Stimulated activated CD4-positive, alpha-beta T cell treated with anti-CD3 and anti-CD28 coated beads, Interleukin-4, amount 100 ng/mL, for 4 hours (primary cell): ENCODE results near the gene NEURL1.
A peak's percentile ranks its signal among the peaks of the same experiment; 100 is the strongest.

Experiments
- DNase-seq, 2 experiments: peaks; one replicate each; pipeline ENCODE4 v3.0.0-alpha.2; 2020

NEURL1 gene

GRCh38 chr10:103570844-103571655 lies 77.5 kb downstream of the NEURL1 start:
- no peak for DNase-seq

GRCh38 chr10:103571656-103571975 lies 78.1 kb downstream of the NEURL1 start:
- no peak for DNase-seq

DNA sequence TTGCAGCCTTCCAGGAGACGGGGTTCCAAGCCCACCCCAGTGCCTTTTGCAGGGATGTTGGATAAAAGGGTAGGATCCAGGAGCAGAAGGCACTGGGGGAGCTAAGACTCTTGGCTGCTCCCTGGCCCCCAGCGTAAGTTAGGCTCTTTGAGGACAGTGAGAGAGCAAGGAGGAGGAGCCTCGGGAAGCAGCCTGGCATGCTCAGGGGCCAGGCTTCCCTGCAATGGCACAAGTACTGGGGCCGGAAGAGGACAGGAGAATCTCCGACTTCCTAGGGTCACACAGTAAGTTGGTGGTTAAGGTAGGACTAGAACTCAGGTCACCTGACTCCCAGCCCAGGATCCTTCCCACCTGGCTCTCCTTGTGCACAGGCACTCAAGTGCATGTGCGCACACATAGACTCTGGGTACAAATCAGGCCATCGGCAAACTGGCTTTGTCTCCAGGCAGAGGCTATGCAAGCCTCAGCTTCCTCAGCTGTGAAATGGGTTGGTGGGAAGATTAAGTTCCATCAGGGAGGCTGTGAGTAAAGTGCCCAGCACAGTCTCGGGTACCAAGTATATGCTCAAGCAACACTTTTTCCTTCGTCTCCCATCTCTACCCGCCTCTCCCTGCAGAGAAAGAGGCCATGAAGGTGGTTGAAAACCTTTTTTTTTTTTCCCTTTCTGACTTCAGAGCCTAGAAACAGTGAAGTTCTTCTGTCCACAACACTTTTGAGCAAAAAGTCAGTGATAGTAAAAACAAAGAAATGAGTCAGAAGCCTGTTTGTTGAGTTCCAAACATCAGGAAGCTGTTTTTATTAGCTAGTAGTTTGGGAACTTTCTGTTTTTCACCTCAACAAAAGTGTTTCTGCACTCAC lies 79.1 kb downstream of the NEURL1 start:
- DNase-seq = no peak

GRCh38 chr10:103573205-103573487 lies 79.6 kb downstream of the NEURL1 start:
- no peak for DNase-seq

- no peak for DNase-seq
These were observed 80.9 kb downstream of the NEURL1 start for GRCh38 chr10:103574097-103575061.

- DNase-seq = no peak
These were observed 82.0 kb downstream of the NEURL1 start for GRCh38 chr10:103575416-103576075.

GRCh38 chr10:103576076-103576471 lies 82.6 kb downstream of the NEURL1 start:
- DNase-seq = no peak

DNA sequence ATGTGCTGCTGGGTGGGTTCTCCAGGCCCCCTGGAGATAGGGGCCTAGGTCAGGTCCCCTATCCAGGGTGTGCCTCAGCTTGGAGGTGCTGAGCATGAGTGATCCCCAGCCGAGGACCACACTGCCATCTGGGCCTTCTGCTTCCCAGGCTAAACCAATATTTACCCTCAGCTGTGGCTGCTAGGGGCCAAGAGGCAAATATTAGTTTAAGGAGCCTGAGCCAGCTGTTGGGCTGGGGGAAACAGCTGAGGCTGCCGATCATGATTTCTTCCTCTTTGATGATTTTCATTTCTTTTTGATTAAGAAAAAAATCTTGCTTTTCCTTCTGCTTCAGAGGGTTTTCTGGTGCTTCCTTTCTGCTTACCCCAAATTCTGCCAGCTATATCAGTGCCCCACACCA lies 83.4 kb downstream of the NEURL1 start:
- no peak for DNase-seq

DNA sequence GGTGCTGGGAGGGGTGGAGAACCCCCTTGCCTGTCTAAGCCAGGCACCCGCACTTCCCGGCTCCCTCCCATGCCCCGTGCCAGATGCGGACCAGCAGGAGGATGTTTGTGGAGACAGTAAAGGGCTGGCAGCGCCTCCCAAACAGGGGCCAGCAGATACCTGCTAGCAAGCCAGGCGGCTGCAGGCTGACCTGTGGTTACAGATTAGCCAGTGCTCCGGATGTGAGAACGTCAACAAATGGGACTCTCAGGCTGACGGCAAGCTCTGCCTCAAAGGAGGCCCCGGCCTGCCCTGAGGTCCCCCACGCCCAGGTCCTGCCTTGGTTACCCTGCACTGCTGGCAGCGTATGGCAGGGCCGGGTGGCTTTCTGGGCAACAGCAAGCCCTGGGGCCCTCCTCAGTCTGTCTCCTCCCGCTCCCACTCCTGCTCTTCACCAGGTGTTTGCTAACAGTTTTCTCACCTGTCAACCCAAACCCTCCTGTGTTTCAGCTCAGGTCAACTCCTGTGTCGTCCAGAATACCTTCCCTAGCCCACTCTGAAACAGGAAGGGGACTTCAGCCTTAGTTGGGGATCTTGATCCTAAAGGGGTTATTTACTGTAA lies 85.4 kb downstream of the NEURL1 start:
- no peak for DNase-seq

GRCh38 chr10:103580011-103580410 lies 86.5 kb downstream of the NEURL1 start:
- no peak for DNase-seq

- DNase-seq = no peak
These were observed 86.9 kb downstream of the NEURL1 start for GRCh38 chr10:103580430-103580829.

DNA sequence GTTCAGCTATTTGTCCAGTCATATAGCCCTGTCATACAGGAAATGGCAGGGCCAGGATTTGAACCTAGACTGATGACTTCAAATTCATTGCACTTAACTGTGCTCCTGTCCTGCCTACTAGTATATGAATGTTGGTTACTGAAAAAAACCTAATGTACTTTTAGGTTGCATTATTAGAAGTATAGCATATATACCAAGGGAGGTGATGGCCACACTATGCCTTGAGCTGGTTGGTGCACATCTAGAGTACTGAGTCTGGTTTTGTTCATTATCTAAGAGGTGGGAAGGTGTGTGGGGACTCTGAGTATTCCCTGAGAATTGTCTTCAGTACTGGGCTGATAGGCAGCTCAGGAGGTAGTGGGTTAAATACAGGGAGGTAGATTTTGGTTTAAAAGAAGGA lies 88.0 kb downstream of the NEURL1 start:
- DNase-seq = no peak

- no peak for DNase-seq
These were observed 89.0 kb downstream of the NEURL1 start for GRCh38 chr10:103582331-103583123.

DNA sequence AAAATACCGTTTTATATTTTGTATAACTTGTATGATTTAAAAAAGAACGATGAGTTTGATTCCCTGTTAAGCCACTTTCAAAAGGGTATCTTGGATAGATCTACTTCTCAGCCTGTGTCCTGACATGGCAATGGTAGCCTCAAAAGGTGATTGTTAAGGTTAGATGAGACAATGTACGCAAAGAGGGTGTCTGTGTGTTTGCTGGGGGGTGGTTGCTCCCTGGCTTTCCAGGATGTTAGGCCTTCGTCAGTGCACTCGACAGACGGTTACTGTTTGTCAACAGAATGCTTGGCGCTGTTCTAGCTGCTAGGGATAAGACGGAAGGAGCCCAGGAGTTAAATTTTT lies 90.3 kb downstream of the NEURL1 start:
- DNase-seq = no peak

- DNase-seq = peak; percentile 56 to 78
These were observed 90.9 kb downstream of the NEURL1 start for GRCh38 chr10:103584216-103585010.

GRCh38 chr10:103585011-103585405 lies 91.5 kb downstream of the NEURL1 start:
- DNase-seq = no peak

DNA sequence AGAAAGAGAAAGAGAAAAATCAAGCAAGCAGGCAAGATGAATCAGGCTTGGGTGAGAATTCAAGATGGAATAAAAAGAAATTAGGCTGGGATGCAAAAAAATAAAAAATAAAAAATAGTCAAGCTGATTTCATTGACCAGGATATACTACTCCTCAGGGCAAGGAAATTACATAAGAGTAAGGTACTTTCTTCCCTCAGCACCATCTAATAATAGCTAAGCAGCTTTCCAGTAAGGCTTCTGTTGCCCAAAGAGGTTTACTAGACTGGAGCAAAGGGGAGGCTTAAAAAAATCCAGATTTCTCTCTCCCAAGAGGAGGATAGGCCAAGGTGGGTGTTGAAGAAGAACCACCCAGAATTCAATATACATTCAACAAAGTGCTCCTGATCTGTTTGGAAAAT lies 93.6 kb downstream of the NEURL1 start:
- no peak for DNase-seq

DNA sequence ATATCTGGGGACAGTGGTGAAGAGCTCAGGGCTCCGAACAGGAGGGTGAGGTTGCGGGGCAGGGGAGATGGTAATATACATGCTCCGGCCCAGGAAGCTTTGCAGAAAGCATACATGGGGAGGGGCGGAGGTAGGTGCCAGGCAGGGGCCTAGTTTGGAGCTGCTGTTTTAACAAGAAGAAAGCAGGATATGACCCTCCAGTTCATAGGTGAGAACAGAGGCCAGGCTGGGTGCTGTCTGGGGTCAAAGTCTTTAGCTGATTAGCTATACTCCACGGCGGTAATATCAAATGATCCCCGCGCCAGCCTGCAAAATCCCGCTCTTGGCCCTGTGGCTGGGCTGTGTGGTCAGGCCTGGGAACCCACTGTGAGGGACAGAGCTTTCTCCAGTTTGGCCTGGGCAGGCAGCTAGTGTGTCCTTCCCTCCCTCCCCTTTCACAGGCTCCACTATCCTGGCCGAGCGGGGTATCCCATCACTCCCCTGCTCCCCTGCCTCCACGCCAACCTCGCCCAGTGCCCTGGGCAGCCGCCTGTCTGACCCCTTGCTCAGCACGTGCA lies 95.6 kb downstream of the NEURL1 start:
- DNase-seq = no peak

DNA sequence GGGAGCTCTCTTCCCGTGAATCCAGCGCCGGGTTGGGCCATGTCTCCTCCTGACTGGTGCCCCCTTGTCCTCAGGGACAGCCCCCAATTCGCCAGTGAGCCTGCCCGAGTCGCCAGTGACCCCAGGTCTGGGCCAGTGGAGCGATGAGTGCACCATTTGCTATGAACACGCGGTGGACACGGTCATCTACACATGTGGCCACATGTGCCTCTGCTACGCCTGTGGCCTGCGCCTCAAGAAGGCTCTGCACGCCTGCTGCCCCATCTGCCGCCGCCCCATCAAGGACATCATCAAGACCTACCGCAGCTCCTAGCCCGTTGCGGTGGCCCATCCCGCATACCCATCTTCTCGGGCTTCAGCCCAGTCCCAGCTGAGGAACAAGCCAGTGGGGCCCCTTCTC lies 96.6 kb downstream of the NEURL1 start:
- DNase-seq = no peak

DNA sequence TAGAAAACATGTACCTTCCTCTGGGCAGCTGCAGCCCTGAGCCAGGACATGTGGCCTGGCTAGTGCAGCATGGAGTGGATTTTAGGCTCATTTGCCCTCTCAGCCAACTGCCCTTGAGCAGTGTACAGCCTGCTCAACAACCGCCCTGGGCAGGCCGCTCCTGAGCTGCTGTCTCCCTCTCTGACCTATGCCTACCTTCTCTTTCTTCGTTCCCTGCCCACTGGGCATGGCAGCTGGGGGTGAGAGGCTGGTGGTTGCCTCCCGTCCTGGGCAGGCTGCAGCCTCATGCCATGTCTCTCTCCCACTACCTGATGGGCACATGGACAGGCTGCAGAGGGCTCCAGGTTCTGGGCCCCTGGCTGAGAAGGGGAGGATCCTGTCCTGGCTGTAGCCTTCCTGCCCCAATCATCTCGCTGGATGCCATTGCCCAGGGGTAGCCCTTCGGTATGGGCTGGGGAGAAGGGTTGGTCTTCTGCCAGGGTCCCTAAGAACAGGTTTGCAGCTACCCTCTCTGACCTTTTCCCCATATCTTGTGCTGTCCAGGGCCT lies 97.3 kb downstream of the NEURL1 start:
- no peak for DNase-seq
